Measurements from ENCODE around the gene USP5. TPM values are rescaled to one million over a fixed set of nuclear protein-coding genes. Genes with fewer than 3 reads are reported as not detected.

The USP5 gene
- total and polyA plus RNA-seq, 2 donors (not counting 3 experiments of a cell fraction or from before 2014, with no cell fraction given): 68.9 to 135 TPM

DNA sequence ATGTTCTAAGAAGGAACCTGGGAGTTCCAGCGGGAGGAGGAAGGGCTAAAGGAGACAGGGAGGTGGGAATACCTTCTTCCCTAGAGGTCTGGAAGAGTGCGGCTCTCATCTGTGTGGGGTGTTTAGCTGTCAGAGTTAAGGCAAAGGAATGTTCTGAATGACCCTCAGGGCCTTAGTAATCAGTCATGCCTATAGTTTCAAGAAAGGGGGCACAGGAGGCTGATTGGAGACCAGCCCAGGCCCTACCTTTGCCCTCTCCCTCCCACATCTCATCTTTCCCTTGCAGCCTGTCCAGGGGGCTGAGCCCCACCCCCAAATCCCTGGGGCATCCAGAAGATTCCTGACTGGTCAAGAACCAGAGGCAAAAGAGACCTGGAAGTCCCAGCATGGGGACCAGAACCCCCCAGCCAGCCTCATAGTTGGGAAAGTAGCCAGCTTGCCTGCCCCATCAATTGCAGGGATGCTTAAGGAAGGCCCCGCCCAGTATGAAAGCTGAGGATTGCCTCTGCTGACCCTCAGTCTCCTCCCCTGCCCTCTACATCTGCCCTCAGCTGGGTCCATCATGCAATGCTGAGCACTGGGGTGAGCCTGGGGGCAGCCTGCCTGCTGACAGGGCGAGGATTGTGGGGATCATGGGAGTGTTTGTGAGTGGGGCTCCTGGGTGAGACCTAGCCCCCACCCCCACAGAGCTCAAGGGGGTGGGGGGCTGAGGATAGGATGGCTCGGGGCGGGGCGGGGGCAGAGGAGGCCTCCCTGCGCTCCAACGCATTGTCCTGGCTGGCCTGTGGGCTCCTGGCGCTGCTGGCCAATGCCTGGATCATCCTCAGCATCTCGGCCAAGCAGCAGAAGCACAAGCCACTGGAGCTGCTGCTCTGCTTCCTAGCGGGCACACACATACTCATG lies 28.5 kb upstream of the USP5 start:
- dilution Hi-C loops (cut with MboI; ENCODE audit: extremely low pct_ligation_motif_present, low sequenced_read_pairs) (no loop called here), intact Hi-C loops (cut with micrococcal nuclease) (no loop called here)
- Histone ChIP-seq H3K9me1 (replicated peaks; ENCODE audit: control insufficient read depth, extremely low read depth, insufficient read depth, low read length) (no peaks in the 10 kb centered on the region), H2AFZ (ENCODE audit: low read depth, low read length) (no peak overlapping the region), H3K36me3 (ENCODE audit: control insufficient read depth in 2 of 2, extremely low read depth in 1 of 2, insufficient read depth in 2 of 2, low read length in 2 of 2) (no peaks in the 10 kb centered on the region), H3K9ac (replicated peaks; ENCODE audit: extremely low read depth, insufficient read depth, low read length) (no peak overlapping the region), H3K79me2 (ENCODE audit: control insufficient read depth, insufficient read depth, low read length) (peaks cover 2% of the 10 kb centered on the region), H3K4me2 (ENCODE audit: insufficient read depth, low read length) (no peak overlapping the region), H3K9me3 (replicated peaks; ENCODE audit: control insufficient read depth, insufficient read depth, low read length) (no peaks in the 10 kb centered on the region), H4K20me1 (replicated peaks; ENCODE audit: control insufficient read depth, extremely low read depth, insufficient read depth, low read length) (no peaks in the 10 kb centered on the region), H3K4me3 (replicated peaks in 1 of 3; ENCODE audit: insufficient read depth in 1 of 3, low read depth in 1 of 3, low read length in 3 of 3) (no peak overlapping the region), H3K27ac (ENCODE audit: insufficient read depth, low read depth, low read length) (no peak overlapping the region), H3K27me3 (ENCODE audit: control insufficient read depth in 2 of 2, insufficient read depth in 2 of 2, low read length in 2 of 2) (peaks cover 3% of the 10 kb centered on the region in 2 experiments), H3K4me1 (ENCODE audit: control insufficient read depth, extremely low read depth, insufficient read depth, low read length) (peaks cover 24% of the 10 kb centered on the region)
- DNase-seq (ENCODE audit: low read depth, low spot score) (no peak), FAIRE-seq (no peak)
- BruUV-seq (replicated peaks): no TSS peak
- ChIA-PET CTCF (interaction anchor here (2.5 to 12.0 kb wide), 2 partner anchors 70 to 205 kb away, joined by 5 to 148 read pairs; partner anchors contain the start of gene MLF2), POLR2A (no interaction called here)
- TF ChIP-seq, protein P1, sequence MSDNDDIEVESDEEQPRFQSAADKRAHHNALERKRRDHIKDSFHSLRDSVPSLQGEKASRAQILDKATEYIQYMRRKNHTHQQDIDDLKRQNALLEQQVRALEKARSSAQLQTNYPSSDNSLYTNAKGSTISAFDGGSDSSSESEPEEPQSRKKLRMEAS (IDR thresholded peaks at IDR 0.05; ENCODE audit: insufficient read depth, insufficient read length): no peak
- no peak for TF ChIP-seq MYC (IDR thresholded peaks at IDR 0.05; ENCODE audit: low read depth, low read length)
- TF ChIP-seq, protein P2, sequence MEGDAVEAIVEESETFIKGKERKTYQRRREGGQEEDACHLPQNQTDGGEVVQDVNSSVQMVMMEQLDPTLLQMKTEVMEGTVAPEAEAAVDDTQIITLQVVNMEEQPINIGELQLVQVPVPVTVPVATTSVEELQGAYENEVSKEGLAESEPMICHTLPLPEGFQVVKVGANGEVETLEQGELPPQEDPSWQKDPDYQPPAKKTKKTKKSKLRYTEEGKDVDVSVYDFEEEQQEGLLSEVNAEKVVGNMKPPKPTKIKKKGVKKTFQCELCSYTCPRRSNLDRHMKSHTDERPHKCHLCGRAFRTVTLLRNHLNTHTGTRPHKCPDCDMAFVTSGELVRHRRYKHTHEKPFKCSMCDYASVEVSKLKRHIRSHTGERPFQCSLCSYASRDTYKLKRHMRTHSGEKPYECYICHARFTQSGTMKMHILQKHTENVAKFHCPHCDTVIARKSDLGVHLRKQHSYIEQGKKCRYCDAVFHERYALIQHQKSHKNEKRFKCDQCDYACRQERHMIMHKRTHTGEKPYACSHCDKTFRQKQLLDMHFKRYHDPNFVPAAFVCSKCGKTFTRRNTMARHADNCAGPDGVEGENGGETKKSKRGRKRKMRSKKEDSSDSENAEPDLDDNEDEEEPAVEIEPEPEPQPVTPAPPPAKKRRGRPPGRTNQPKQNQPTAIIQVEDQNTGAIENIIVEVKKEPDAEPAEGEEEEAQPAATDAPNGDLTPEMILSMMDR (IDR thresholded peaks at IDR 0.05; ENCODE audit: extremely low read depth in 1 of 2, insufficient read depth in 1 of 2, low read depth in 1 of 2, low read length in 2 of 2): no peak
- TF ChIP-seq FOS (IDR thresholded peaks at IDR 0.05; ENCODE audit: borderline replicate concordance, insufficient read depth, low read length): no peak
- no peak for TF ChIP-seq POLR2A (IDR thresholded peaks at IDR 0.05; ENCODE audit: low read depth, low read length)
- TF ChIP-seq JUN (IDR thresholded peaks at IDR 0.05; ENCODE audit: borderline replicate concordance, insufficient read depth, insufficient read length, low read depth): no peak
- no peak for TF ChIP-seq POLR2AphosphoS5 (IDR thresholded peaks at IDR 0.05; ENCODE audit: insufficient read depth, low read depth, low read length)
- TF ChIP-seq GATA2 (IDR thresholded peaks at IDR 0.05; ENCODE audit: insufficient read depth, insufficient read length, low read depth, low read length): no peak
- TF ChIP-seq EZH2 (IDR thresholded peaks at IDR 0.05; ENCODE audit: borderline replicate concordance, low read depth, low read length, severe bottlenecking): no peak
